Heart left ventricle (tissue), 16 donors: ENCODE measurements around the gene SHLD1. TPM values are rescaled to one million over a fixed set of nuclear protein-coding genes. Genes with fewer than 3 reads are reported as not detected.
A peak's percentile ranks its signal among the peaks of the same experiment; 100 is the strongest.
"Not testable (repeated sequence)": the region's sequence is repeated elsewhere in the genome, so short reads cannot be mapped to it uniquely, and the experiment has no call there.

Experiments used
- ATAC-seq, 4 donors: fragments of 200-7000 bp; cut with Tn5 transposase; one replicate each; pipeline ENCODE4 v1.9.1; 2020 to 2022; ENCODE audit warnings: moderate library complexity in 4 of 4, mild to moderate bottlenecking in 3 of 4, moderate number of reproducible peaks in 1 of 4
- DNase-seq, 5 donors: peaks; one replicate each; pipeline ENCODE4 v3.0.0-alpha.2; 2020
- H3K27ac ChIP-seq, 12 donors: fragments of 200-600 bp; sonication (generic) in 4 of 12; one replicate each; pipeline versions ENCODE4 v1.5.0 to v1.8.0; 2016 to 2022; ENCODE audit warnings: mild to moderate bottlenecking in 2 of 12
- H3K27me3 ChIP-seq, 9 donors: fragments of 200-600 bp; sonication (generic) in 2 of 9; one replicate each; pipeline versions ENCODE4 v1.5.1 to v1.8.0; 2016 to 2022; ENCODE audit warnings: mild to moderate bottlenecking in 3 of 9
- H3K36me3 ChIP-seq, 9 donors: fragments of 200-600 bp; sonication (generic) in 2 of 9; one replicate each; pipeline versions ENCODE4 v1.5.0 to v1.8.0; 2018 to 2022; ENCODE audit warnings: mild to moderate bottlenecking in 2 of 9
- H3K4me1 ChIP-seq, 12 donors: fragments of 200-600 bp; sonication (generic) in 4 of 12; one replicate each; pipeline versions ENCODE4 v1.5.0 to v1.8.0; 2016 to 2022; ENCODE audit warnings: mild to moderate bottlenecking in 3 of 12
- H3K4me3 ChIP-seq, 12 donors: fragments of 200-600 bp; sonication (generic) in 4 of 12; one replicate each; pipeline versions ENCODE4 v1.5.0 to v1.8.0; 2017 to 2022; ENCODE audit warnings: mild to moderate bottlenecking in 9 of 12, moderate library complexity in 4 of 12
- H3K9me3 ChIP-seq, 12 donors: fragments of 200-600 bp; sonication (generic) in 4 of 12; one replicate each; pipeline versions ENCODE4 v1.5.0 to v1.8.0; 2016 to 2022; ENCODE audit warnings: mild to moderate bottlenecking in 1 of 12
- POLR2A ChIP-seq, 2 donors: fragments of 450-650 bp; IDR thresholded peaks; one replicate each; pipeline ENCODE4 v1.6.1; 2017; ENCODE audit warnings: antibody characterized with exemption in 2 of 2, mild to moderate bottlenecking in 2 of 2, moderate library complexity in 2 of 2
- WGBS, 4 donors: extraction: QIAGEN DNeasy Blood & Tissue Kit in 2 of 4; methylation state at CpG; one replicate each; pipeline versions ENCODE4 v1.1.5 to v1.1.7; 2013 to 2018; 5-methylcytosine and 5-hydroxymethylcytosine counted together
- intact Hi-C, 10 donors: fragments of 100-400 bp; cut with DNase I; formaldehyde crosslinking; loops; one replicate each; pipeline versions ENCODE4 v1.11.1 to v1.14.2; 2022
- polyA plus RNA-seq, 2 donors: library from polyadenylated mRNA; stranded (reverse); fragments of 200-250 nt; gene quantifications; one replicate each; pipeline ENCODE4 v1.2.3, GENCODE V29; 2013
- total RNA-seq, 9 donors: library from RNA; depleted of rRNA in 2 of 9; stranded (reverse); fragments of >200 nt in 2 of 9; fragmentation: NEBNext Ultra II Directional in 3 of 9; extraction: Animal tissue kit (Norgen Biotek cat#: 25700) in 3 of 9; gene quantifications; one replicate each; pipeline versions ENCODE4 v1.1.0 to v1.2.4, GENCODE V29; 2016 to 2023
- TF ChIP-seq, protein P1 (sequence below), 12 donors: fragments of 200-600 bp; sonication (generic) in 4 of 12; IDR thresholded peaks; one replicate each; pipeline versions ENCODE4 v1.5.0 to v1.8.0; 2018 to 2022; ENCODE audit warnings: antibody characterized with exemption in 12 of 12, mild to moderate bottlenecking in 5 of 12
- donor health status: ischemic (EF 13 %, LVEDD 7.1; RV severe dilation, severe dysfunction).
- donor health status: healthy with polysubstance abuse.
- donor health status: DM: no; HTN: yes; CAD: no.
- donor health status: DM: no; HTN: no; CAD: no.
- donor health status: ischemic (EF 25% LVEDD 6.9; RV normal size, moderate dysfunction).
- donor health status: ischemic (EF 25% LVEDD 5.7; RV mildly dilated, moderate dysfunction).
- donor health status: healthy.
- donor health status: DM: yes; HTN: yes; CAD: no.
- donor health status: ischemic (EF 35%, LVEDD 5.7; RV mildly dilated, moderate dysfunction).
- donor health status: nonischemic (EF 11% LVEDD 7.7; RV severe dilation, severe dysfunction).
- donor health status: DM: yes; HTN: yes; CAD: no.
- donor health status: PGD.
- donor health status: ischemic (EF 29% LVEDD 5.4; RV normal size, mild dysfunction).
- donor health status: nonischemic (EF 23%, LVEDD 6.1; RV moderate dilation, normal function).

Gene SHLD1
- total and polyA plus RNA-seq, 11 donors, result 0.94 to 7.1 (median 5.6) TPM

DNA sequence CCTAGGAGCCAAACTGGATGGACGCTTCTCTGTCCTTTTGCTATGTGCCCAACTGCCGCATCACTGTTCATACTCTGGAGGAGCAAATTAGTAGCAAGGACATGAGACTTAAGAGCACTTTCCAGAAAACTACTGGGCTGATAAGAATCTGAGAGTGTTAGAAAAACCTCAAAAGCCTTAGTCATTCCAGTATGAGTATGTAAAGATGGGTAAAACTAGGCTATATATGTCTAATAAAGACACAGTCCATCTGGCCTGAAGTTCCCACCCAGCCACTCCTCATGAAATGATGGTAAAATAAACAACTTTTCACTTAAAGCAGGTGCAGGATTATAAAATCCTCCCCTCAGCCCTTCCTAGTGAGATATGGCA, 30.6 kb downstream of the SHLD1 start:
- TF ChIP-seq, protein P1, sequence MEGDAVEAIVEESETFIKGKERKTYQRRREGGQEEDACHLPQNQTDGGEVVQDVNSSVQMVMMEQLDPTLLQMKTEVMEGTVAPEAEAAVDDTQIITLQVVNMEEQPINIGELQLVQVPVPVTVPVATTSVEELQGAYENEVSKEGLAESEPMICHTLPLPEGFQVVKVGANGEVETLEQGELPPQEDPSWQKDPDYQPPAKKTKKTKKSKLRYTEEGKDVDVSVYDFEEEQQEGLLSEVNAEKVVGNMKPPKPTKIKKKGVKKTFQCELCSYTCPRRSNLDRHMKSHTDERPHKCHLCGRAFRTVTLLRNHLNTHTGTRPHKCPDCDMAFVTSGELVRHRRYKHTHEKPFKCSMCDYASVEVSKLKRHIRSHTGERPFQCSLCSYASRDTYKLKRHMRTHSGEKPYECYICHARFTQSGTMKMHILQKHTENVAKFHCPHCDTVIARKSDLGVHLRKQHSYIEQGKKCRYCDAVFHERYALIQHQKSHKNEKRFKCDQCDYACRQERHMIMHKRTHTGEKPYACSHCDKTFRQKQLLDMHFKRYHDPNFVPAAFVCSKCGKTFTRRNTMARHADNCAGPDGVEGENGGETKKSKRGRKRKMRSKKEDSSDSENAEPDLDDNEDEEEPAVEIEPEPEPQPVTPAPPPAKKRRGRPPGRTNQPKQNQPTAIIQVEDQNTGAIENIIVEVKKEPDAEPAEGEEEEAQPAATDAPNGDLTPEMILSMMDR (IDR thresholded peaks at IDR 0.05), result no peak
- no peak for TF ChIP-seq POLR2A (IDR thresholded peaks at IDR 0.05)
- Histone ChIP-seq H3K4me1 (peaks cover 0 to 28% (median 5%) of the 10 kb centered on the region in 12 donors), H3K36me3 (peaks cover 0 to 31% (median 9%) of the 10 kb centered on the region in 9 donors), H3K9me3 (no peaks in the 10 kb centered on the region), H3K4me3 (no peak overlapping the region), H3K27ac (no peak overlapping the region), H3K27me3 (no peaks in the 10 kb centered on the region)
- 97 to 100% (median 99%) methylated on average over 2 of the region's 2 CpGs for WGBS, 4 donors
- no peak for DNase-seq
- intact Hi-C loops, result loop anchor here in 4 of 10 donors (5.0 to 10.0 kb wide), 3 partner anchors 74 to 294 kb away; no protein-coding TSS in a partner anchor
- no peak for ATAC-seq

DNA sequence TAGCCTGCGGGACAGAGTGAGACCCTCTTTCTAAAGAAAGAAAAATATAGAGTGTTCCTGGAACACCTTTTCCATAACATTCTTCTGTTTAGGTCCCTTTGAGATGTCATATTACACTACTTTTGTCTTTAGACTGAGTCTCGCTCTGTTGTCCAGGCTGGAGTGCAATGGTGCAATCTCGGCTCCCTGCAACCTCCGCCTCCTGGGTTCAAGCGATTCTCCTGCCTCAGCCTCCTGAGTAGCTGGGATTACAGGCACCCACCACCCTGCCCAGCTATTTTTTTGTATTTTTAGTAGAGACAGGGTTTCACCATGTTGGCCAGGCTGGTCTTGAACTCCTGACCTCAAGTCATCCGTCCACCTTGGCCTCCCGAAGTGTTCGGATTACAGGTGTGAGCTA, 31.2 kb downstream of the SHLD1 start:
- not testable (repeated sequence) for H3K4me3 ChIP-seq, DNase-seq, ATAC-seq, H3K9me3 ChIP-seq, H3K27me3 ChIP-seq
- intact Hi-C loops, result loop anchor here in 4 of 10 donors (5.0 to 10.0 kb wide), 3 partner anchors 74 to 293 kb away; no protein-coding TSS in a partner anchor
- WGBS, 4 donors, result 79 to 93% (median 88%) methylated on average over 8 of the region's 8 CpGs
- peaks cover 0 to 27% (median 9%) of the 10 kb centered on the region in 9 donors for H3K36me3 ChIP-seq
- H3K4me1 ChIP-seq, result peaks cover 0 to 28% (median 5%) of the 10 kb centered on the region in 12 donors
- H3K27ac ChIP-seq, result peak overlapping the region in 2 of 12 donors; percentile 6 to 30

DNA sequence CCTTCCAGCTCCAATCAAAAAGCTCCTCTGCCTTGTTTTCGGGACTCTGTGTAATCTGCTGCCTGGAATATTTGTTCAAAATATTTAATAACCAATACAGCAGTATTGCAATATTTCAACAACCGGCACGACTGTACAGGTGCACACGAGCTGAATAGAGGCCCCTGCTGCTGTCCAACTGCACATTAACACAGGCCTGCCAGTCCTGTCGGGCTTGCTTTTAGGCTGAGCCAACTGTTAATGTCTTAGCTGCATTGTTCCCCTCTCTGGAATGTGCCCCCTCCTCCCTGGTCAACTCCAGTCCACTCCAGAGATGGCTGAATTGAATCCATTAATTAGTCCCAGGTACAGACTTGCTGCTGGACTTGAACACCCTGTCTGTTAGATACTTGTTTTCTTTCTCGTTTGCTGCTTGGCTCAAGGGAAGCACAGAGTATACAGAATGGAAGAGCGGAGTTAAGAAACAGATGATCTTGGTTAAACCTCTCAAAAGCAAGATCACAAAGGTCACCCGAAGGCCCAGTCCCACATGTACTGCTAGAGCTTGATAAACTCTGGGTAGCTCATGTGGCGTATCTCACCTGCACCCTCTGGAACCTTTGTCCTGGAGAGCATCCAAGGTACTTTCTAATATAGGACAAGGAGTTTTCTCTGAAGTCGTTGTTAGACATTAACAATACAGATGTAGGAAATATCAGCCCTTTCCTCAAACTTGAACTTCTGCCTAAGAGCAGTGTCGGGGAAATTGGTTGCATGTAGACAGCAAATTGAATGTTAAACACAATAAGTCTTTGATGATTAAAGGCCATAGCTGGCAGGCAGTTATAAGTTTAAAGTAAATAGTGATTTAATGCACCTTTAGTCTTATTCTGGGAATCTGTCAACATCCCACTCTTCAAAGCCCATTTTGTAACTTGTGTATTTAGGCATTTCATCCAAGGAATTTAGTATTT, 31.9 kb downstream of the SHLD1 start:
- Histone ChIP-seq H3K9me3 (no peaks in the 10 kb centered on the region), H3K27me3 (no peaks in the 10 kb centered on the region), H3K27ac (peak overlapping the region in 6 of 12 donors; percentile 6 to 54 (median 28)), H3K4me1 (peaks cover 0 to 31% (median 9%) of the 10 kb centered on the region in 12 donors), H3K4me3 (no peak overlapping the region), H3K36me3 (peaks cover 0 to 20% (median 6%) of the 10 kb centered on the region in 9 donors)
- WGBS, 4 donors, result 38 to 49% (median 45%) methylated on average over 11 of the region's 11 CpGs
- intact Hi-C loops, result loop anchor here in 4 of 10 donors (5.0 to 10.0 kb wide), 3 partner anchors 75 to 293 kb away; no protein-coding TSS in a partner anchor
- ATAC-seq, result peak; percentile 69 to 89 (median 78)
- DNase-seq, result peak in 2 of 5 donors; percentile 18 to 22
- TF ChIP-seq POLR2A (IDR thresholded peaks at IDR 0.05), result no peak
- TF ChIP-seq, protein P1 (IDR thresholded peaks at IDR 0.05), result no peak

DNA sequence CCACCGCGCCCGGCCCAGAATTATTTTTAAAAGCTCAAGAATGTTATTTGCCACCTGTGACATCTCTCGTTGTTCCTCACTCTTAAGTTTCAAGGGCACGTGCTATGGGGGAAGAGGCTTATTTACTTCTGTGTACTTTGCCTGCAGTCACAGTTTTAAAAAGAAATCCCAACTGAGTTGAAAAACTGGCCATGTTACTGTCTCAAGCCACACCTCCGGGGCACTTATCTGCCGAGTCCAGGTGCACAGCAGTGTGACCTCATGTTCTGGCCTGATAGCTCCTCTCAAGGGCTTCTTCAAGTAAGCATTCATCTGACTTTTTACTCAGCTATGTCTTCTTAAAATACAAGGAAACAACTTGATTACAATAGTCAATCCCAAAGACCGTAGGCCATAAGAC, 34.5 kb downstream of the SHLD1 start:
- Histone ChIP-seq H3K36me3 (peaks cover 0 to 9% (median 0%) of the 10 kb centered on the region in 9 donors), H3K9me3 (no peaks in the 10 kb centered on the region), H3K27ac (no peak overlapping the region), H3K27me3 (no peaks in the 10 kb centered on the region), H3K4me1 (peaks cover 0 to 40% (median 18%) of the 10 kb centered on the region in 12 donors), H3K4me3 (no peak overlapping the region)
- 79 to 85% (median 81%) methylated on average over 8 of the region's 8 CpGs for WGBS, 4 donors
- no peak for DNase-seq
- intact Hi-C loops, result loop anchor here in 6 of 10 donors (5.0 to 10.0 kb wide), 6 partner anchors 77 to 290 kb away; no protein-coding TSS in a partner anchor
- no peak for ATAC-seq
- no peak for TF ChIP-seq POLR2A (IDR thresholded peaks at IDR 0.05)
- TF ChIP-seq, protein P1 (IDR thresholded peaks at IDR 0.05), result no peak
